AG04450 (cell line): ENCODE measurements around the gene HSFY1. TPM values are rescaled to one million over a fixed set of nuclear protein-coding genes. Genes with fewer than 3 reads are reported as not detected.
"Not testable (repeated sequence)": the region's sequence is repeated elsewhere in the genome, so short reads cannot be mapped to it uniquely, and the experiment has no call there.

Experiments used
- CTCF ChIA-PET: fragments of 300-600, 350-600 bp; formaldehyde crosslinking; extraction: SDS; loops from one replicate; lab custom pipeline; 2022; ENCODE audit warnings: antibody characterized with exemption, inconsistent platforms; lab: Charles Lee
- POLR2A ChIA-PET: fragments of 350-600 bp; formaldehyde crosslinking; extraction: SDS; loops from one replicate; lab custom pipeline; 2021; ENCODE audit warnings: antibody characterized with exemption, inconsistent platforms; lab: Yijun Ruan, JAX
- DNase-seq: peaks from one replicate; pipeline ENCODE4 v3.0.0-alpha.2; 2011; ENCODE audit warnings: low read depth, low spot score
- H3K27ac ChIP-seq: one replicate; pipeline ENCODE4 v1.5.1; 2012; ENCODE audit warnings: low read depth, low read length, control low read depth
- H3K27me3 ChIP-seq: one replicate; pipeline ENCODE4 v1.6.0; 2012; ENCODE audit warnings: low read length; ENCODE audit not compliant: control insufficient read depth, insufficient read depth
- H3K4me3 ChIP-seq: 2 replicates; pipeline ENCODE4 v1.5.1; 2011; ENCODE audit warnings: mild to moderate bottlenecking, low read depth, low read length, control low read depth
- H3K9me3 ChIP-seq: 2 replicates; pipeline ENCODE4 v1.5.1; 2012; ENCODE audit warnings: low read length; ENCODE audit not compliant: control insufficient read depth, insufficient read depth
- polyA minus RNA-seq: library from RNA; depleted of rRNA, polyadenylated mRNA; stranded (reverse); fragments of >200 nt; gene quantifications from 2 replicates; pipeline ENCODE4 v1.2.3, GENCODE V29; 2011; rRNA and poly(A)+ RNA removed
- polyA plus RNA-seq: library from polyadenylated mRNA; depleted of rRNA; stranded (reverse); fragments of >200 nt; gene quantifications from 2 replicates; pipeline ENCODE4 v1.2.3, GENCODE V29; 2011; rRNA removed
- small RNA-seq: library from RNA; depleted of rRNA; stranded (forward); fragments of <200 nt; gene quantifications from one replicate; pipeline ENCODE3, GENCODE V24; 2012; ENCODE audit warnings: low read depth; ENCODE audit not compliant: insufficient read length

HSFY1 gene
- not detected in 2 replicates for polyA plus RNA-seq
- polyA minus RNA-seq = not detected in 2 replicates

- H3K27me3 ChIP-seq, H3K9me3 ChIP-seq, DNase-seq, CTCF ChIA-PET, POLR2A ChIA-PET, H3K4me3 ChIP-seq, H3K27ac ChIP-seq: not testable (repeated sequence)
These were observed at the start of gene HSFY1 for GRCh38 chrY:18546420-18546819. Gene HSFY1, plus strand, starts transcription at chrY:18546720. Its CDS starts 68 bp downstream, at chrY:18546788.

GRCh38 chrY:18504266-18504665, 42.3 kb upstream of the HSFY1 start:
- POLR2A ChIA-PET, CTCF ChIA-PET: not testable (repeated sequence)

GRCh38 chrY:18530995-18531655, 15.4 kb upstream of the HSFY1 start:
- POLR2A ChIA-PET, H3K4me3 ChIP-seq, H3K9me3 ChIP-seq, H3K27me3 ChIP-seq, H3K27ac ChIP-seq, CTCF ChIA-PET, DNase-seq: not testable (repeated sequence)

More at GRCh38 chrY:18504266-18504665, 42.3 kb upstream of the HSFY1 start:
- H3K9me3 ChIP-seq, H3K4me3 ChIP-seq, DNase-seq, H3K27ac ChIP-seq, H3K27me3 ChIP-seq: not testable (repeated sequence)

- H3K27me3 ChIP-seq, DNase-seq, POLR2A ChIA-PET, CTCF ChIA-PET, H3K4me3 ChIP-seq, H3K27ac ChIP-seq, H3K9me3 ChIP-seq: not testable (repeated sequence)
These were observed 7.6 kb upstream of the HSFY1 start for GRCh38 chrY:18538952-18539351.

- CTCF ChIA-PET, POLR2A ChIA-PET, H3K4me3 ChIP-seq, DNase-seq, H3K27ac ChIP-seq, H3K27me3 ChIP-seq, H3K9me3 ChIP-seq: not testable (repeated sequence)
These were observed 6.6 kb downstream of the HSFY1 start for GRCh38 chrY:18553132-18553531.

GRCh38 chrY:18565915-18566314, 19.4 kb downstream of the HSFY1 start:
- H3K4me3 ChIP-seq, POLR2A ChIA-PET, CTCF ChIA-PET, H3K27me3 ChIP-seq, H3K9me3 ChIP-seq, H3K27ac ChIP-seq, DNase-seq: not testable (repeated sequence)

Small RNA genes within 50 kb of the gene (small RNA-seq; reads per million reads assigned to genes)
- gene GPM6BP1 (not detected), gene PRYP5 (not detected)

Other genes starting within 250 kb of the HSFY1 start
- gene HSFY2, start 227.0 kb downstream of the HSFY1 start, polyA plus RNA-seq = not detected in 2 replicates